A549 (cell line): ENCODE data around the gene ST6GALNAC1. TPM values are rescaled to one million over a fixed set of nuclear protein-coding genes. Genes with fewer than 3 reads are reported as not detected.
A peak's percentile ranks its signal among the peaks of the same experiment; 100 is the strongest.

Experiments
- ATAC-seq, 2 experiments: fragments of 200-7000 bp in 1 of 2; fragments of >200 bp in 1 of 2; cut with Nextera tagmentation in 1 of 2; cut with Tn5 transposase in 1 of 2; 3 replicates each; pipeline versions ENCODE4 v1.8.0 to v1.9.1; 2018 to 2020; ENCODE audit warnings: mild to moderate bottlenecking in 1 of 2, moderate library complexity in 1 of 2
- CTCF ChIA-PET: fragments of 300-600 bp; sonication (Branson Sonifier 250); formaldehyde crosslinking; extraction: SDS; loops from one replicate; lab custom pipeline; 2021; ENCODE audit warnings: antibody characterized with exemption, inconsistent platforms; lab: Yijun Ruan, JAX
- POLR2A ChIA-PET: fragments of 350-600 bp; formaldehyde crosslinking; extraction: SDS; loops from one replicate; lab custom pipeline; 2021; ENCODE audit warnings: antibody characterized with exemption, inconsistent platforms; lab: Yijun Ruan, JAX
- DNase-seq, 2 experiments: peaks; one replicate each; pipeline versions ENCODE4 v3.0.0 to v3.0.0-alpha.2; 2011 to 2016; ENCODE audit warnings: low read depth in 1 of 2, low spot score in 1 of 2
- FAIRE-seq: peaks from 2 replicates; lab custom pipeline; 2011; peaks lifted over from hg19 to GRCh38; lab: Jason Lieb, UNC
- H3K27ac ChIP-seq, 2 experiments: fragments of >200 bp; sonication (Bioruptor Twin); formaldehyde crosslinking; 3 replicates each; pipeline ENCODE4 v1.5.1; 2016 to 2017
- H3K4me1 ChIP-seq: fragments of >200 bp; sonication (Bioruptor Twin); formaldehyde crosslinking; 3 replicates; pipeline ENCODE4 v1.6.1; 2016
- H3K4me2 ChIP-seq: fragments of >200 bp; sonication (Bioruptor Twin); formaldehyde crosslinking; 3 replicates; pipeline ENCODE4 v1.6.1; 2016
- H3K4me3 ChIP-seq: fragments of >200 bp; sonication (Bioruptor Twin); formaldehyde crosslinking; 3 replicates; pipeline ENCODE4 v1.5.1; 2016
- H3K9me3 ChIP-seq: fragments of >200 bp; sonication (Bioruptor Twin); formaldehyde crosslinking; 3 replicates; pipeline ENCODE4 v1.6.1; 2016
- BHLHE40 ChIP-seq: IDR thresholded peaks from 2 replicates; pipeline ENCODE4 v1.6.1; 2012; ENCODE audit warnings: low read depth, low read length, inconsistent platforms
- CBX8 ChIP-seq: fragments of 200-600 bp; sonication (generic); IDR thresholded peaks from 2 replicates; pipeline ENCODE4 v1.6.1; 2016
- CHD2 ChIP-seq: fragments of 150-350 bp; IDR thresholded peaks from 2 replicates; pipeline ENCODE4 v1.6.1; 2014; ENCODE audit warnings: low read length; ENCODE audit not compliant: partially characterized antibody
- CTCF ChIP-seq: fragments of >200 bp; sonication (Bioruptor Twin); formaldehyde crosslinking; IDR thresholded peaks from 3 replicates; pipeline ENCODE4 v1.5.1; 2016
- EHF ChIP-seq: fragments of 250-450 bp; sonication (Bioruptor Pico); IDR thresholded peaks from 2 replicates; pipeline ENCODE4 v1.5.0; 2020; ENCODE audit warnings: mild to moderate bottlenecking
- ELK1 ChIP-seq: fragments of 150-350 bp; IDR thresholded peaks from 2 replicates; pipeline ENCODE4 v1.6.1; 2014; ENCODE audit warnings: low read depth, mild to moderate bottlenecking, low read length
- EP300 ChIP-seq, 2 experiments: fragments of >200 bp; sonication (Bioruptor Twin); formaldehyde crosslinking; IDR thresholded peaks; 2 replicates in 1 of 2; 3 replicates in 1 of 2; pipeline ENCODE4 v1.6.1; 2016 to 2017
- FOSL2 ChIP-seq, 2 experiments: fragments of 450-650 bp in 1 of 2; fragments of >200 bp in 1 of 2; sonication (Bioruptor Twin) in 1 of 2; formaldehyde crosslinking; IDR thresholded peaks; 2 replicates each; pipeline versions ENCODE4 v1.5.0 to v1.6.1; 2016 to 2020; ENCODE audit warnings: mild to moderate bottlenecking in 1 of 2, moderate library complexity in 1 of 2
- FOXS1 ChIP-seq: fragments of 250-450 bp; sonication (Bioruptor Pico); IDR thresholded peaks from 2 replicates; pipeline ENCODE4 v1.5.0; 2020; ENCODE audit warnings: mild to moderate bottlenecking, moderate library complexity
- HDAC2 ChIP-seq: fragments of 200-600 bp; sonication (generic); IDR thresholded peaks from 2 replicates; pipeline ENCODE4 v1.6.1; 2016
- HEYL ChIP-seq: fragments of 250-450 bp; sonication (Bioruptor Pico); IDR thresholded peaks from 2 replicates; pipeline ENCODE4 v1.8.0; 2021; ENCODE audit warnings: mild to moderate bottlenecking, moderate library complexity
- HOXB13 ChIP-seq: fragments of 250-450 bp; sonication (Bioruptor Pico); IDR thresholded peaks from 2 replicates; pipeline ENCODE4 v1.5.0; 2020; ENCODE audit warnings: low read depth, mild to moderate bottlenecking, moderate library complexity
- HOXB5 ChIP-seq: fragments of 250-450 bp; sonication (Bioruptor Pico); IDR thresholded peaks from 2 replicates; pipeline ENCODE4 v1.5.0; 2020; ENCODE audit warnings: mild to moderate bottlenecking, moderate library complexity
- JUN ChIP-seq, 2 experiments: fragments of >200 bp; sonication (Bioruptor Twin); formaldehyde crosslinking; IDR thresholded peaks; 2 replicates in 1 of 2; 3 replicates in 1 of 2; pipeline ENCODE4 v1.6.1; 2016 to 2017
- KDM1A ChIP-seq: fragments of 200-600 bp; sonication (generic); IDR thresholded peaks from 2 replicates; pipeline ENCODE4 v1.6.1; 2016; ENCODE audit warnings: low read depth, mild to moderate bottlenecking
- MAFK ChIP-seq: fragments of 450-650 bp; IDR thresholded peaks from 2 replicates; pipeline ENCODE4 v1.6.1; 2014; ENCODE audit not compliant: partially characterized antibody
- MAZ ChIP-seq: fragments of 150-350 bp; IDR thresholded peaks from 2 replicates; pipeline ENCODE4 v1.6.1; 2014; ENCODE audit warnings: antibody characterized with exemption, low read depth, low read length, borderline replicate concordance
- MYC ChIP-seq: IDR thresholded peaks from 2 replicates; pipeline ENCODE4 v1.6.1; 2012; ENCODE audit warnings: mild to moderate bottlenecking, inconsistent platforms, low read length, improper control_type of control experiment, borderline replicate concordance
- NFE2L2 ChIP-seq: fragments of 150-350 bp; conservative IDR thresholded peaks from 2 replicates; pipeline ENCODE4 v1.6.1; 2014; ENCODE audit warnings: low read length
- NPAS2 ChIP-seq: fragments of 250-450 bp; sonication (Bioruptor Pico); IDR thresholded peaks from 2 replicates; pipeline ENCODE4 v1.8.0; 2022; ENCODE audit warnings: mild to moderate bottlenecking, moderate library complexity, borderline replicate concordance
- NR3C1 ChIP-seq: fragments of >200 bp; sonication (Bioruptor Twin); formaldehyde crosslinking; IDR thresholded peaks from 3 replicates; pipeline ENCODE4 v1.6.1; 2017
- PHF8 ChIP-seq: fragments of 200-600 bp; sonication (generic); IDR thresholded peaks from 2 replicates; pipeline ENCODE4 v1.6.1; 2016; ENCODE audit warnings: low read depth, mild to moderate bottlenecking, antibody characterized with exemption, moderate library complexity, borderline replicate concordance
- POLR2A ChIP-seq: IDR thresholded peaks from 2 replicates; pipeline ENCODE4 v1.6.1; 2012; ENCODE audit warnings: mild to moderate bottlenecking, low read length
- POLR2AphosphoS2 ChIP-seq: conservative IDR thresholded peaks from 2 replicates; pipeline ENCODE4 v1.6.1; 2012; ENCODE audit warnings: low read length, improper control_type of control experiment, inconsistent platforms
- RARB ChIP-seq: fragments of 250-450 bp; sonication (Bioruptor Pico); IDR thresholded peaks from 2 replicates; pipeline ENCODE4 v1.8.0; 2021; ENCODE audit warnings: mild to moderate bottlenecking, moderate library complexity
- RCOR1 ChIP-seq: fragments of 150-350 bp; IDR thresholded peaks from 2 replicates; pipeline ENCODE4 v1.6.1; 2014; ENCODE audit warnings: antibody characterized with exemption, low read length, low read depth
- SMC3 ChIP-seq: fragments of >200 bp; sonication (Bioruptor Twin); formaldehyde crosslinking; IDR thresholded peaks from 3 replicates; pipeline ENCODE4 v1.6.1; 2018; ENCODE audit warnings: inconsistent platforms
- ZC3H11A ChIP-seq: fragments of 450-650 bp; IDR thresholded peaks from 2 replicates; pipeline ENCODE4 v1.6.1; 2014; ENCODE audit warnings: antibody characterized with exemption, mild to moderate bottlenecking
- ZFP36 ChIP-seq: fragments of 450-650 bp; IDR thresholded peaks from 2 replicates; pipeline ENCODE4 v1.6.1; 2014; ENCODE audit warnings: borderline replicate concordance; ENCODE audit not compliant: partially characterized antibody
- WGBS: methylation state at CpG from one replicate; pipeline ENCODE4 v1.1.6; 2017; ENCODE audit errors: missing lambda C conversion rate; 5-methylcytosine and 5-hydroxymethylcytosine counted together
- polyA plus RNA-seq, 4 experiments: library from polyadenylated mRNA; depleted of rRNA in 3 of 4; stranded (reverse); fragments of >200 nt; fragmentation: RNase III in 1 of 4; extraction: RNeasy Plus Mini Kit Qiagen cat#74134 plus additional on column Dnase treatment in 1 of 4; gene quantifications; 2 replicates in 3 of 4; 3 replicates in 1 of 4; pipeline ENCODE4 v1.2.3, GENCODE V29; 2011 to 2017

The ST6GALNAC1 gene
- polyA plus RNA-seq, 2 of the 4 experiments (the other 2 are of a cell fraction), result 0.27 to 0.72 TPM

- no peak for ATAC-seq
- WGBS, result 81% methylated on average over 14 of the region's 14 CpGs
- POLR2A ChIA-PET, result no interaction called here
- peak overlapping the region in 1 of 2 experiments; percentile 17; a peak in 1 of 6 replicates for H3K27ac ChIP-seq
- no peak for TF ChIP-seq CHD2
- TF ChIP-seq NR3C1, result no peak
- no peak for TF ChIP-seq CTCF
- TF ChIP-seq EHF, result no peak
- TF ChIP-seq RCOR1, result no peak
- no peak for TF ChIP-seq CBX8
- TF ChIP-seq POLR2AphosphoS2, result no peak
- TF ChIP-seq ZC3H11A, result no peak
- no peak for TF ChIP-seq KDM1A
- TF ChIP-seq MYC, result no peak
- no peak for TF ChIP-seq ELK1
- no peak for TF ChIP-seq FOSL2 (IDR thresholded peaks at IDR 0.05)
- TF ChIP-seq FOSL2 (CRISPR knock-in tag; IDR thresholded peaks at IDR 0.05), result no peak
- TF ChIP-seq, all 56 proteins: peak for 0
- no peak overlapping the region for H3K4me2 ChIP-seq
- no peak overlapping the region for H3K4me3 ChIP-seq
- H3K4me1 ChIP-seq, result no peaks in the 10 kb centered on the region
- no peaks in the 10 kb centered on the region for H3K9me3 ChIP-seq
- FAIRE-seq (peak; percentile 13), DNase-seq (no peak)
- CTCF ChIA-PET, result interaction anchor here (0.7 to 5.4 kb wide), 6 partner anchors 10 to 354 kb away, joined by 3 to 56 read pairs (median 3); no protein-coding TSS in a partner anchor
These were observed 9.8 kb downstream of the ST6GALNAC1 start for GRCh38 chr17:76633628-76634328.

- POLR2A ChIA-PET, result no interaction called here
- TF ChIP-seq HOXB13, result no peak
- no peak for TF ChIP-seq FOXS1
- no peak for TF ChIP-seq EP300 (IDR thresholded peaks at IDR 0.05)
- no peak for TF ChIP-seq PHF8
- no peak for TF ChIP-seq SMC3
- TF ChIP-seq HOXB5 (CRISPR knock-in tag), result no peak
- no peak for TF ChIP-seq HDAC2
- TF ChIP-seq KDM1A, result no peak
- no peak for TF ChIP-seq RARB (CRISPR knock-in tag)
- no peak for TF ChIP-seq POLR2AphosphoS2
- no peak for TF ChIP-seq CBX8
- WGBS, result 77% methylated on average over 10 of the region's 10 CpGs
- Histone ChIP-seq H3K4me1 (no peaks in the 10 kb centered on the region), H3K4me3 (no peak overlapping the region), H3K4me2 (no peak overlapping the region), H3K9me3 (no peaks in the 10 kb centered on the region), H3K27ac (no peak overlapping the region)
- no peak for DNase-seq
- no peak for FAIRE-seq
- no peak for ATAC-seq
- CTCF ChIA-PET, result interaction anchor here (0.7 to 5.4 kb wide), 7 partner anchors 8 to 109 kb away, joined by 3 to 56 read pairs (median 4); partner anchors contain the start of gene ST6GALNAC1
These were observed 11.6 kb downstream of the ST6GALNAC1 start for GRCh38 chr17:76631821-76632565.

GRCh38 chr17:76630151-76630550 is 13.4 kb downstream of the ST6GALNAC1 start:
- Histone ChIP-seq H3K4me3 (no peak overlapping the region), H3K4me2 (no peak overlapping the region), H3K4me1 (no peaks in the 10 kb centered on the region), H3K9me3 (no peaks in the 10 kb centered on the region), H3K27ac (no peak overlapping the region)
- ChIA-PET CTCF (interaction anchor here (0.6 to 1.5 kb wide), 5 partner anchors 51 to 172 kb away, joined by 3 to 8 read pairs (median 3); no protein-coding TSS in a partner anchor), POLR2A (no interaction called here)
- TF ChIP-seq NPAS2 (no peak), HEYL (no peak), POLR2A (no peak), MAZ (no peak), BHLHE40 (no peak), JUN (IDR thresholded peaks at IDR 0.05) (no peak), NFE2L2 (no peak), FOSL2 (IDR thresholded peaks at IDR 0.05) (no peak), FOSL2 (CRISPR knock-in tag; IDR thresholded peaks at IDR 0.05) (no peak), MAFK (no peak), EP300 (IDR thresholded peaks at IDR 0.05) (no peak), ZFP36 (no peak)
- ATAC-seq, result no peak
- DNase-seq, result no peak
- 66% methylated on average over 6 of the region's 6 CpGs for WGBS
- FAIRE-seq, result no peak
